NCI-H2227 (cell line): ENCODE data around the gene ZEB1.
A peak's percentile ranks its signal among the peaks of the same experiment; 100 is the strongest.

Experiments
- DNase-seq: peaks from one replicate; lab custom pipeline; 2025; ENCODE audit not compliant: unreplicated experiment; lab: John Stamatoyannopoulos, UW

The ZEB1 gene

GRCh38 chr10:31318854-31319601, at the start of gene ZEB1:
Gene ZEB1 (plus strand): TSS chr10:31319216. CDS start chr10:31319235, 19 bp downstream.
- peak; percentile 87 for DNase-seq

GRCh38 chr10:31270954-31271353, 48.1 kb upstream of the ZEB1 start:
- no peak for DNase-seq

- no peak for DNase-seq
These were observed 46.2 kb upstream of the ZEB1 start for GRCh38 chr10:31272841-31273240.

GRCh38 chr10:31273789-31274188, 45.2 kb upstream of the ZEB1 start:
- DNase-seq = no peak

- no peak for DNase-seq
These were observed 44.7 kb upstream of the ZEB1 start for GRCh38 chr10:31274310-31274709.

GRCh38 chr10:31278279-31278941, 40.6 kb upstream of the ZEB1 start:
- no peak for DNase-seq

GRCh38 chr10:31280972-31281371, 38.0 kb upstream of the ZEB1 start:
- no peak for DNase-seq

- DNase-seq = no peak
These were observed 31.0 kb upstream of the ZEB1 start for GRCh38 chr10:31288001-31288400.

- no peak for DNase-seq
These were observed 30.1 kb upstream of the ZEB1 start for GRCh38 chr10:31288962-31289361.

- DNase-seq = no peak
These were observed 28.6 kb upstream of the ZEB1 start for GRCh38 chr10:31290386-31290785.

- DNase-seq = no peak
These were observed 27.9 kb upstream of the ZEB1 start for GRCh38 chr10:31291123-31291522.

GRCh38 chr10:31294558-31294957, 24.5 kb upstream of the ZEB1 start:
- DNase-seq = no peak

- DNase-seq = no peak
These were observed 22.3 kb upstream of the ZEB1 start for GRCh38 chr10:31296754-31297153.

- no peak for DNase-seq
These were observed 19.9 kb upstream of the ZEB1 start for GRCh38 chr10:31299119-31299518.

- no peak for DNase-seq
These were observed 15.8 kb upstream of the ZEB1 start for GRCh38 chr10:31303212-31303611.

GRCh38 chr10:31304291-31304970, 14.6 kb upstream of the ZEB1 start:
- peak; percentile 37 for DNase-seq

GRCh38 chr10:31313396-31313795, 5.6 kb upstream of the ZEB1 start:
- DNase-seq = no peak

- DNase-seq = no peak
These were observed 4.5 kb upstream of the ZEB1 start for GRCh38 chr10:31314256-31315150.

GRCh38 chr10:31315453-31315852, 3.6 kb upstream of the ZEB1 start:
- DNase-seq = no peak

GRCh38 chr10:31317171-31317570, 1.8 kb upstream of the ZEB1 start:
- DNase-seq = no peak
